ENCODE data around the gene RAB44.

The RAB44 gene

DNA sequence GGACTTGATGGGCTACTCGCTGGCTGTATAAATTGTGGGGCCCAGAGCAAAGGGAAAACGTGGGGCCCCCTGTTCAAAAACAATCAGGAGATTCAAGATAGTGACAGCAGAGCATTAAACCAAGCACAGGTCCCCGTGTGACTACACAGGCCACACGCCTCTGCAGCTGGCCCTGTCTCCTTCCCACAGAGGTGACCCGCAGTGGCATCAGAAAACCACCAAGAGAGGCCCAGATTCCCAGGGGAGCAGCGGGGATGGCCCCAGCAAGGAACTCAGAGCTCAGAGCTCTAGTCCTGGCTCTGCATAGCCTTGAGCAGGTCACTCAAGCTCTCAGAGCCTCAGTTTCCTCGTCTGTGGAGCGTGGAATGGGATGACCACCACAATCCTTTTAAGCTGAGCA is 84.0 kb downstream of the RAB44 start:
- no peak for DNase-seq

Measured in activated CD4-positive, alpha-beta T cell treated with anti-CD3 and anti-CD28 coated beads, Interleukin-2, Interleukin-6, amounts not matched to agents 100 ng/mL and 50 ng/mL, durations not matched to agents 16 hours and 8 hours (primary cell).